GM18502 (cell line): ENCODE data around the gene RNF227.
A peak's percentile ranks its signal among the peaks of the same experiment; 100 is the strongest.

Experiments
- ATAC-seq: cut with Tn5 transposase; IDR thresholded peaks from one replicate; pipeline ENCODE4 v1.9.1; 2021; ENCODE audit warnings: mild to moderate bottlenecking; ENCODE audit not compliant: unreplicated experiment, poor library complexity

RNF227 gene

GRCh38 chr17:7893187-7893880 is 22.8 kb downstream of the RNF227 start:
- no peak for ATAC-seq

GRCh38 chr17:7889166-7889955 is 26.7 kb downstream of the RNF227 start:
- no peak for ATAC-seq

- ATAC-seq: no peak
These were observed 27.7 kb downstream of the RNF227 start, which contains the start of gene CHD3 for GRCh38 chr17:7888184-7888920. Gene CHD3, plus strand, starts transcription at chr17:7888789. Its CDS starts 212 bp downstream, at chr17:7889001.

GRCh38 chr17:7887482-7888183 is 28.5 kb downstream of the RNF227 start:
- peak; percentile 50 for ATAC-seq

GRCh38 chr17:7887038-7887481 is 29.0 kb downstream of the RNF227 start:
- no peak for ATAC-seq

- no peak for ATAC-seq
These were observed 29.7 kb downstream of the RNF227 start for GRCh38 chr17:7886227-7887037.

- no peak for ATAC-seq
These were observed 30.5 kb downstream of the RNF227 start for GRCh38 chr17:7885367-7886226.

GRCh38 chr17:7884581-7885366 is 31.3 kb downstream of the RNF227 start:
- ATAC-seq: no peak

- no peak for ATAC-seq
These were observed 32.2 kb downstream of the RNF227 start for GRCh38 chr17:7883781-7884386.

GRCh38 chr17:7882629-7883028 is 33.5 kb downstream of the RNF227 start:
- no peak for ATAC-seq

GRCh38 chr17:7882068-7882467 is 34.0 kb downstream of the RNF227 start:
- no peak for ATAC-seq

GRCh38 chr17:7881276-7882054 is 34.6 kb downstream of the RNF227 start:
- no peak for ATAC-seq

GRCh38 chr17:7880076-7880868 is 35.8 kb downstream of the RNF227 start:
- ATAC-seq: no peak

- ATAC-seq: no peak
These were observed 37.9 kb downstream of the RNF227 start for GRCh38 chr17:7878234-7878633.

GRCh38 chr17:7875804-7876370 is 40.2 kb downstream of the RNF227 start:
- no peak for ATAC-seq

- ATAC-seq: no peak
These were observed 43.0 kb downstream of the RNF227 start for GRCh38 chr17:7873051-7873450.
